T-helper 1 cell treated with Interleukin-12 subunit alpha and Interleukin-12 subunit beta and Interleukin-4 antibody, amounts not matched to agents 30 ng/mL and 1 ng/mL, for 36 hours (primary cell): ENCODE data around the gene LIMA1. TPM values are rescaled to one million over a fixed set of nuclear protein-coding genes. Genes with fewer than 3 reads are reported as not detected.

ENCODE experiments used
- intact Hi-C: fragments of 100-400 bp; cut with micrococcal nuclease; formaldehyde crosslinking; loops from one replicate; pipeline ENCODE4 v1.15.1; 2024
- total RNA-seq: library from RNA; stranded (reverse); gene quantifications from 2 replicates; pipeline ENCODE4 v1.2.3, GENCODE V29; 2022

LIMA1 gene
- total RNA-seq, 1 donor from 2014 or later = 31.2 TPM

DNA sequence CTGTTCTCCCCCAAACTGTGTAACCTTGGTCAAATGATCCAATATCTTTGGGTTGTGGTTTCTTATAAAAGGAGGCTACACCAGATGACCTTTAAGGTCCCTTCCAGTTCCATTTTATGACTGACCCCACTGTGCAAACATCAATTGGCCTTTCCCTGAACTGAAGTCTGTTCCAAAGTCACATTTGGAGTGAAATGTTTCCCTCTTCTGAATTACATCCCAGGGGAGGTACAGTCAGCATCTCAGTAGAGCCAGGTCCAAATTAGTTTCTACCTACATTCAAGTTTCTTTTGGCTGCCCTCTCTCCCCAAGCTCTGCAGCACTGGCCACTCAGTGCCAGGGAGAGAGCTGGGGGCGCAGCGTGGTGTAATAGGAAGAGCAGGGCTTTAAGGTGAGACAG is 34.4 kb downstream of the LIMA1 start:
- intact Hi-C loops = loop anchor here (5.0 kb wide), 1 partner anchor 37 kb away; no protein-coding TSS in a partner anchor

DNA sequence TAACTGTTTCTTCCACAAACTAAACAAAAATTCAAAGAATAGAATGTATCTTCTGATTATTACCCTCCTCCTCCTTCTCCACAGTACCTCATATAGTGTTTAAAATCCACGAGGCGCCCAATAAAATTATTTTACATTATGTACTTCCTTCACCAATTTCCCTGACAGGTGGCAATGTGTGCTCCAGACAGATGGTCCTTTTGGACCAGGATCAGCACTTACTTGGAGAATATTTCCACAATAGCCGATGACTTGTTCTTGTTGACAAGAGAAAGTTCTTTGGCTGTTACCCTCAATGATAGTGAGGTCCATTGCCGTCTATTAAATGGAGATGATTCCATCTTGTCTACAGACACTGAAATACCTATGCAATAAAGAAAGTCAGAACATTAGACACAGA is 34.9 kb downstream of the LIMA1 start:
- intact Hi-C loops = loop anchor here (5.0 kb wide), 1 partner anchor 36 kb away; no protein-coding TSS in a partner anchor

DNA sequence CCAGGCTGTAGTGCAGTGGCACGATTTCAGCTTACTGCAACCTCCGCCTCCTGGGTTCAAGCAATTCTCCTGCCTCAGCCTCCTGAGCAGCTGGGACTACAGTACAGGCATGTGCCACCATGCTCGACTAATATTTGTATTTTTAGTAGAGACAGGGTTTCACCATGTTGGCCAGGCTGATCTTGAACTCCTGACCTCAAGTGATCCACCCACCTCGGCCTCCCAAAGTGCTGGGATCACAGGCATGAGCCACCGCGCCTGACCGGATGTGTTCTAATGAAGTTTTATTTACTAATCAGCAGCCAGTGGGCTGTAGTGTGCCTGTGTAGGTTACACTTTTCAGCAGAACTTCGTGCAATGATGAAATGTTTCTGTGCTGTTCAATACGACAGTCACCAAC is 35.7 kb downstream of the LIMA1 start:
- intact Hi-C loops = loop anchor here (1.0 to 5.0 kb wide), 2 partner anchors 27 to 35 kb away; no protein-coding TSS in a partner anchor

DNA sequence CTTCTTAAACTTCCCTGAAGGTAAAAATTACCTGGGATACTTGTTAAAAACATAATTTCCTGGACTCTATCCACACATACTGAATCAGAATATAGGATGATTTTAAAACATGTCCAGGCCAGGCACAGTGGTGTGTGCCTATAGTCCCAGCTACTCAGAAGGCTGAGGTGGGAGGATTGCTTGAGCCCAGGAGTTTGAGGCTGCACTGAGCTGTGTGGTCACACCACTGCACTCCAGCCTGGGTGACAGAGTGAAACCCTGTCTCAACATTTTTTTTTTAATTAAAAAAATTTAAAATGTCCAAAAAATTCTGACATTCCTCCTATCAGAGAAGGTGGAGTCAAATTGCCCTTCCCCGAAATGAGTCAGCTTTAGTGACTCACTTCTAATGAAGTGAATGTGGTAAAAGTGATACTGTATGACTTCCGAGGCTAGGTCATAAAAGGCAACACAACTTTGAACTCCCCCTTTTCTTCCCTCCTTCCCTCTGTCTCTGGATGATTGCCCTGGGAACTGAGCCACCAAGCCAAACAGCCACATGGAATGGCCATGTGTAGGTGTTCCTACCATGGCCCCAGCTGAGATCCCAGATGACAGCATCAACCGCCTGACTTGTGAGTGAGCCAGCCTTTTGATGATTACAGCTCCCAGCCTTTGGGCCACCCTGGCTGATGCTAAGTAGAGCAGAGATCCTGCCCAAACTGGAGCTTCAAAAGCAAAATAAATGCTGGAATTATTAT is 36.3 kb downstream of the LIMA1 start:
- intact Hi-C loops = loop anchor here (1.0 to 5.0 kb wide), 2 partner anchors 27 to 35 kb away; no protein-coding TSS in a partner anchor

DNA sequence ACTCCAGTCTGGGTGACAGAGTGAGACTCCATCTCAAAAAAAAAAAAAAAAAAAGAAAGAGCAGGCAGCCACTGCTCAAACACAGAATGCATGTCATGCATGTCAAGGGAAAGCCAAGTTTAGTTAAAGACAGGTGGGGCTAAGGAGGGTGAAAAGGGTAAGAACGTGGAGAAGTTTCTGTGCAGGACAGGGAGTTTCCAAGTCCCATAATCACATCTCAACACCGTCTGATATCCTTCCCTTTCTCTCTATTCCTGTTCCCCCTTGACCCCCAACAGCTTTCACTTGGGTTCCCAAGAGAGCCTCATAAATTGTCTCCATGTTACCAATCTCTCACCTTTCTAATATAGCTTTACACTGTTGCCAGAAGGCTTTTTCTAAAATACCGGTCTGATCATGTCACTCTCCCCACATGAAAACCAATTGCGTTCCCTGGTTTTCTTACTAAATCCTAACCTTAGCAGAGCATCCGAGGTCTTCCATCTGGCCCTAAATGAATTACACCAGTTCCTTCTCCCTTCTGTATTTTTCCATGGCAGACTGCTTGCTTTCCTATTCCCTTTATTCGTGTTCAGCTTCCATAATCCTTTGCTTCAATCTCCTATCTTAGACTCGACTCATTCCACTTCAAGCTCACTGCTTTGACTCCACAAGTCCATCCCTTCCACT is 37.0 kb downstream of the LIMA1 start:
- intact Hi-C loops = loop anchor here (5.0 kb wide), 1 partner anchor 34 kb away; no protein-coding TSS in a partner anchor

DNA sequence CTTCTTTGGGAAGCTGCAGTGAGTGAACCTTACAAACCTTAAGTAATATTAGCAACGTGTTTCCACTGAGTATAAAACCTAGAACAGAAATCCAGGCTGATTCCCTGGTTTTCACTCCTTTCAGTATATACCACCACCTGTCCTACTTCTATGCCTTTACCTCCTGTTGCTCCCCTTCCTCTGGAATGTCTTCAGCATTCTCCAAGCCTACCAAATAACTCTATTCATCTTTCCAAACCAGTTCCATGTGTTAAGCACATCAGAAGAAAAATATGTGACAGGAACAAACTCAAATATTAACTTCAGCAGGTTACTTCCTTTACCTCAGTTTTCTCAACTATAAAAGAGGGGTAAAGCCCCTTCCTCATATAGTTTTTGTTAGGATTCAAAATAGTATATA is 39.8 kb downstream of the LIMA1 start:
- intact Hi-C loops = no loop called here

DNA sequence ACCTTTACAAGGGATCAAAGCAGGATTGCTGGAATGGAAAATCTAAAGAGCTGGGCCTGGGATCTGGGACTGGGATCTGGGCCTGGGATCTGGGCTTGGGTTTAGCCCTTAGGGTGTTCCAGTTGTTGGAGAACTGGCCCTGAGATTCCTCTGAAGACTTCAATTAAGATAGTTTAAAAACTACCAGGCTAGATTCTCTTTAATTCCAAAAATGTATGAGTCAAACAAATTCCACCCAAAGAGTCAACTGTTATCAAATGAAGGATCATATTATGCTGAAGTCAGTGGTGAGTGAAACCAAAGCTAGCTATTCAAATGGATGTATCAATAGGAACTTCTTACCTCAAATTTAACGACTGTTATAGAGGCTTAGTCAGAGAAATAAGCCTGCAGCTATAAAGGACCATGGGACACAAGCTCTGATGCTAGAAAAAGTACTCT is 40.5 kb downstream of the LIMA1 start:
- intact Hi-C loops = no loop called here

DNA sequence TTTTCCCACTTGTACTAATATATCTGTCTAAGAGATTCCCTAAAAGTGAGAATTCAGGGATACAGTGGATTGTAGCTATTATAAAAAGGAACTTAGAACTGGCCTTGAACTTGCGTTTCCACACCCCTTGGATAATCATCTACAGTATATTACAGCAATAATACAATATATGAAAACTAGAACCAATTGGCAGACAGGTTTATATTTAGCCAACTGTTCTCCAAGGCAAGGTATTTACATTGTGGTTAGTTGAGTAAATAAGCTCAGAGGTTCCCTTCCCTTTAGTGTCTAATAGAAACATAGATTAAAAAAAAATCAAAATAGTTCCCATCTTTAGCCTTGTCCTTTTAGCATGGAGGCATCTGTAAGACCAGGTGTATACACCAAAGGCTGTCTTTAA is 42.1 kb downstream of the LIMA1 start:
- intact Hi-C loops = loop anchor here (1.0 kb wide), 1 partner anchor 13 kb away; no protein-coding TSS in a partner anchor

DNA sequence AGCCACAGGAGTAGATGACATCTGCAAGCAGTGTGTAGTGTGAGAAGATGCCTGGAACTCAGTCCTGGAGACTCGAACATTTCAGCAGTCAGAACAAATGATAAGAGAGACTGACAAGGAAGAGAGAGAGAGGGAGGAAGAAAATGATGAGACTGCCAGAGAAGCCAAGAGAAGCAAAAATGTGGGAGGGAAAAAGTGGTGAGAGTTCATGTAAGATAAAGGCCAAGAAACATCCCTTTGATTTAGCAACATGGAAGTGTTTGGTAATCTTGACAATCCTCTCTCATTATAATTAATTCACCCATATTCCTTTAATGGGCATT is 42.6 kb downstream of the LIMA1 start:
- intact Hi-C loops = loop anchor here (1.0 kb wide), 1 partner anchor 14 kb away; no protein-coding TSS in a partner anchor

DNA sequence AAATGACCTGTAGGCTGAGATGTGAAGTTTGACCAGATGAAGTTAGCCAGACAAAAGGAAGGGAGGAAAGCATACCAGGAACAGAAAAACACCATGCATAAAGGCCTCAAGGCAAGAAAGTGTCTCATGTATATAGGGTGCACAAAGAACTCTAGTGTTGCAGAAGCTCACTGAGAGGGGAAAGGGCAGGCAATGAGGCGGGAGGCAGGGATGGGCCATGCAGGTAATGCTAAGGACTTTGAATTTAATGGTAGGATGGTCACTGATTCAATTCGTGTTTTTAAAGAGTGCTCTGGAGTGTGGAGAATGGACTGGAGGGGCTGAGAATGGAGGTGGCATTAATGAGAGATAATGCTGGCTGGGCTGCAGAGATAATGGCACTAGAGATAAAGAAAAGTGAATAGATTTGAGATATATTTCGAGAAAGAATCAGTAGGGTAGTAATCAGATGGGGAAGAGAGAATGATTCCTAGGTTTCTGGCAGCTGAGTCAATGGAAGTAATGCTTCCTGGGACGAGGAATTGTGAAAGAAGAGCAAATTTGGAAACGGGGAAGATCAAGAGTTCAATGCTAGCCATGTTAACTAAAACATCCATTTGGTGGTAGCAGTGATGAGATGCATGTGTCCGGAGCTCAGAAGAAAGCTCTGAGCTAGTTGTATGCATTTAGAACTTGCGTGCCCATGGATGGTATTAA is 43.1 kb downstream of the LIMA1 start:
- intact Hi-C loops = no loop called here

DNA sequence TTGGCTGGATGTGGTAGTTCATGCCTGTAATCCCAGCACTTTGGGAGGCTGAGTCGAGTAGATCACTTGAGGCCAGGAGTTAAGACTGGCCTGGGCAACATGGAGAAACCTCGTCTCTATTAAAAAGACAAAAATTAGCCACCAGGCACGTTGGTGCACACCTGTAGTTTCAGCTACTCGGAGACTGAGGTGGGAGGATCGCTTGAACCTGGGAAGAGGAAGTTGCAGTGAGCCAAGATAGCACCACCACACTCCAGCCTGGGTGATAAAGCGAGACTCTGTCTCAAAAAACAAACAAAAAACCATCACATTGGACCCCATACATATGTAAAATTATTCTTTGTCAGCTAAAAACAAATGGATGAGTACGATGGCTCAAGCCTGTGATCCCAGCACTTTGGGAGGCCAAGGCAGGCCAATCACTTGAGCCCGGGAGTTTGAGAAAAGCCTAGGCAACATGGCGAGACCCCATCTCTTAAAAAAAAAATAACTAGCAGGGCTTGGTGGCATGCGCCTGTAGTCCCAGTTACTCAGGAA is 43.9 kb downstream of the LIMA1 start:
- intact Hi-C loops = no loop called here

DNA sequence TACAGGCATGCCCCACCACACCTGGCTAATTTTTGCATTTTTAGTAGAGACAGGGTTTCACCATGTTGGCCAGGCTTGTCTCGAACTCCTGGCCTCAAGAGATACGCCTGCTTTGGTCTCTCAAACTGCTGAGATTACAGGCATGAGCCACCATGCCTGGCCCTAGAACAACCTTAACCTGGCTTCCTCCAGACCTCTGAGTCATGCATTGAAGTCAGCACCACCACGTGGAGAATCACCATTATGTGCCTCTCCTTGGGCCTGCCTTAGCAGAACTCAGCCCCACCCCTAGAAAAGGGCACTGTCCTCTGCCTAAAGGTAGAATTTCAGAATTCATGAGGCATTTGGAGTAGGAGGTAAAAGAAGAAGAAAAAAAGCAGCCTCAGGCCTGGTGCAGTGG is 49.0 kb downstream of the LIMA1 start:
- intact Hi-C loops = no loop called here

DNA sequence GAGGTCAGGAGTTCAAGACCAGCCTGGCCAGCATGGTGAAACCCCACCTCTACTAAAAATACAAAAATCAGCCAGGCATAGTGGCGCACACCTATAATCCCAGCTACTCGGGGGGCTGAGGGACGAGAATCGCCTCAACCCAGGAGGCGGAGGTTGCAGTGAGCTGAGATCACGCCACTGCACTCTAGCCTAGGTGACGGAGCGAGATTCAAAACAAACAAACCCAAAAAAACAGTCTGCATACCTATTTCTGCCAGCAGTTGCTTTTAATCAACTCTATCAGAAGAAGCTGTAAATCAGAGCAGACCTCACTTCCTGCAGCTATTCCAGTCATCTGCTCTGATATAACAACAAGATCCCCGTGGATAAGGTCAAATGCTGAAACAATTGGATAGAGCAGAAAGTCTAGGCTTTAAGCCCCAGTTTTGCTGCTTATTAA is 50.5 kb downstream of the LIMA1 start:
- intact Hi-C loops = no loop called here

DNA sequence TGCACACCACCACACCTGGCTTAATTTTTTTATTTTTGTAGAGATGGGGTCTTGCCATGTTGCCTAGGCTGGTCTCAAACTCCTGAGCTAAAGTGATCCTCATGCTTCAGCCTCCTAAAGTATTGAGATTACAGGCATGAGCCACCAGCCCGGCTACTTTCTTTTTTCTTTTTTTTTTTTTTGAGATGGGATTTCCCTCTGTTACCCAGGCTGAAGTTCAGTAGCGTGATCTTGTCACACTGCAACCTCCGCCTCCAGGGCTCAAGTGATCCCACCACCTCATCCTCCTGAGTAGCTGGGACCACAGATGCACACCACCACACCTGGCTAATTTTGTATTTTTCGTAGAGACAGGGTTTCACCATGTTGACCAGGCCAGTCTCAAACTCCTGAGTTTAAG is 51.1 kb downstream of the LIMA1 start:
- intact Hi-C loops = no loop called here

DNA sequence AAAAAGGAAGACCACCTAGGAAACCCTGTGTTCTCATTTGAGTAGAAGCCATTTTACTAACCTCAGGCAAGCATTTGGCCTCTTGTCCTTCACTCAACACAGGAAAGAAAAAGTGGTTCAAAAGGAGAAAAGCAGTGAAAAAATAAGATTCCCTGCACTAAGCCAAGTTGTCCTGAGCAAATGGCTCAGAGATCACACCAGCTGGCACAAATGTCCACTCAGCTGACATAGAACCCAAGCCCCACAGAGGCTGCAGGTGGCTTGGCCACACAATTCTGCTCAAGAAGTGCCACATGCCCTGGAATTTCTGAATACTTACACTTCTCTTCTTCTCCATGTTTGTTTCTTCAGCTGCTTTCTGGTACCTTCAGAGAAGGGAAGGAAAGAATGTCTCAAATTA is 52.0 kb downstream of the LIMA1 start:
- intact Hi-C loops = no loop called here

DNA sequence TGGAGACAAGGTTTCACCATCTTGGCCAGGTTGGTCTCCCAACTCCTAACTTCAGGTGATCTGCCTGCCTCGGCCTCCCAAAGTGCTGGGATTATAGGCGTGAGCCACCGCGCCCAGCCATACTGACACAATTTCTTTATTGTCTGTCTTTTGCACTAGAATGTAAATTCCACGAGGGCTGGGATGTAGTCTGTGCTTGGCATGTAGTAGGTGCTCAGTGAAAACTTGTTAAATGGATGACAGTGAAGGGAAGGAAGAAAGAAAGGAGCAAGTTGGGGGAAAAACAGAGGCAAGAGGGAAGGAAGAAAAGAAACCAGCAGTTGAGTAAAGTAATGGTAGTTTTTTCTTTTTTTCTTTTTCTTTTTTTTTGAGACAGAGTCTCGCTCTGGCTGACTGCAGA is 53.1 kb downstream of the LIMA1 start:
- intact Hi-C loops = no loop called here

DNA sequence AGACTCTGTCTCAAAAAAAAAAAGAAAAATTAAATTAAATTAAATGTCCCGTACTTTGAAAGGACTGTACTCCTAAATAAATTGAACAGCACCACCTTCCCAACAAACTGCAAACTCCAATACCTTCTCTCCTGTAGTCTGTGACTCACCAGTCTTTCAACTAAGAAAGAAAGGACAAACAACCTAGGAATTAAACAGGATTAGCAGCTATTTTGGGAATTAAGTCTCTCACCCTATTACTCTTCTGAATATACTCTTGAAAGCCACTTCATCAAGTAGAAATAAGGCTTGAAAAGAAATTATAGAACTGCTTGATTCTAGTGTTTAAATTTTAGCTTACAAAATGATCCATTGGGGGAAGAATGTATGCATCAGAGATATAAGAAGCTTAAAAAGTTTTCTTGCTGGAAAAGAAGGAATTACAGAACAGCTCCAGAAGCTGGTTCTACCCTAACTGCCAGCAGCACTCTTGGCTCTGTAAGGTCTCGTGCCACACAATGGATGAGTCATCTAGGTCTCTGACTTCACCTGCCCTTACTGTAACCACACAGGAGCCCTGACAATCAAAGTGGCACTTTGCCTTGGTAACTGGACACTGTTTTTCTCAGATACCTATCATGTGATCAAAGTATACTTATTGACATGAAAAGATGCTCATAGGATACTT is 59.2 kb downstream of the LIMA1 start:
- intact Hi-C loops = no loop called here

DNA sequence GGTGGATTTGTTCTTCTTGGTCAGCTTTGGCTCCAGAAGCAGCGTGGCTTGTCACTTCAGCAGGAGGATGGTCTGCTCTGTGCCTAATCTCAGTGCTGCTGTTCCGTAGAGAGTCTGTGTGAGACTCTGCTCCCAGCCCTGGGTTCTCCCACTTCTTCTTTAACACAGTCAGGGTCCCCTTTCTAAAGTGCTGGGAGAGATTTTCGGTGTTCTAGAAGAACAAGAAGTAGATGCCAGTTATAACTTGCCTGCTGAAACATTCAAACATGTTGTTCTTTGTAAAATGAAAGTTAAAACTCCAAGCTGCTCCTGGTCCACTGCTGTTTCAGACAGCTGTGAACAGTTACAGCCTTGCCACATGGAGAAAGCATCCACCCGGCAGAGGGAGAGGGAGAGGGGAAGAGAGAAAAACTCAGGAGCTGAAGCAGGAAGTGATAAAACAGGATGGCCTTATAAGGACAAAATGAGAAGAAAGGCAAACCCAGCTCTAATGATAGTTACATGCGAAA is 61.0 kb downstream of the LIMA1 start:
- intact Hi-C loops = loop anchor here (1.0 to 2.0 kb wide), 5 partner anchors 10 to 178 kb away; partner anchors contain the start of genes CERS5, LARP4 and LIMA1

DNA sequence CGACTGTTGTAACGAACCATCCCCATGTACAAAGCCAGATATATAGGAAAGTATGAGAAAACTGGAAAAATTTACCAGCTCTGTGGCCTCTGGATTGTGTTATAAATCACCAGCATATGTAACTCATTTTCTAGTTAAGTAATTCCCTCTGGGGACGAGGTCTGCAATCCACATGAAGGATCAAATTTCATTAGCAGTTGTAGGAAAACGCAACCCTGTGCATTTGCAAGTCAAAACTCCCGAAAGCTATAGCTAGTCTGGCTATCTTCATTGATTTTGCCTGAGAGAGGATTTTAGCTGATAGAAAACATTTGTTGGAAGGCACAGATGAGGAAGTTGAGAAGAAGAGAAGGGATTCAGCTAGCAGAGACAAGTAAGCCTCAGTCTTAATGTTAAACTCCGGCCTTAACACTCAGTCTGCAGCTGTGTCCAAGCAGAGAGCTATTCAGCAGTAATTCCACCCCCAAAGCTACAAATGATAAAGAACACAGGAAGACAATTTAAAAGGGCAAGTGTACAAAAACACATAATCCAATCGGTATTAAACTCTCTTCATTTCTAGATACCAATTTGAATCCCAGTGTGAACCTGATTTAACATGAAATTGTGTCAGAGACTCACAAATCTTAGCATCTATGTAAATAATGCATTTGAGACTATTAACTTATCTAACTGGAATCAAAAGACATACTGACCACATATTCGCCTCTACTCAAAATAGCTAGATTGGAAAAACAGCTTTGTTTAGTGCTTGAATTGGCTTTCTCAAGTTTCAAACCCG is 61.9 kb downstream of the LIMA1 start:
- intact Hi-C loops = loop anchor here (1.0 to 2.0 kb wide), 6 partner anchors 9 to 179 kb away; partner anchors contain the start of genes CERS5, COX14, LARP4 and LIMA1
